PC-9 (cell line): ENCODE results near the gene TMEM107. TPM values are rescaled to one million over a fixed set of nuclear protein-coding genes. Genes with fewer than 3 reads are reported as not detected.

Source experiments
- BruUV-seq: library from RNA; stranded (reverse); fragments of 400-500 nt; replicated peaks from 2 replicates; lab custom pipeline; 2021; lab: Mats Ljungman, UMichigan
- CTCF ChIA-PET: fragments of 300-600 bp; sonication (Branson Sonifier 250); formaldehyde crosslinking; loops from one replicate; lab custom pipeline; 2022; ENCODE audit warnings: antibody characterized with exemption; lab: Charles Lee
- POLR2A ChIA-PET: fragments of 300-600 bp; sonication (Branson Sonifier 250); formaldehyde crosslinking; loops from one replicate; lab custom pipeline; 2022; ENCODE audit warnings: antibody characterized with exemption; ENCODE audit not compliant: unreplicated experiment; lab: Charles Lee
- DNase-seq, 2 experiments: peaks; one replicate each; pipeline versions ENCODE4 v3.0.0 to v3.0.0-alpha.2; 2015 to 2022; ENCODE audit warnings: mixed read lengths in 1 of 2
- H2AFZ ChIP-seq: fragments of 200-600 bp; sonication (generic); 2 replicates; pipeline ENCODE4 v1.8.1; 2017; ENCODE audit warnings: antibody characterized with exemption
- H3F3A ChIP-seq: fragments of 200-600 bp; sonication (generic); 2 replicates; pipeline ENCODE4 v1.8.1; 2017; ENCODE audit warnings: antibody characterized with exemption, mild to moderate bottlenecking, low read depth; ENCODE audit not compliant: insufficient read depth
- H3K27ac ChIP-seq: fragments of 200-600 bp; sonication (generic); 2 replicates; pipeline ENCODE4 v1.6.1; 2016; ENCODE audit warnings: mixed run types
- H3K27me3 ChIP-seq: fragments of 200-600 bp; sonication (generic); 2 replicates; pipeline ENCODE4 v1.6.1; 2016; ENCODE audit warnings: low read depth, mixed run types; ENCODE audit not compliant: insufficient read depth
- H3K36me3 ChIP-seq: fragments of 200-600 bp; sonication (generic); 2 replicates; pipeline ENCODE4 v1.6.1; 2016; ENCODE audit warnings: low read depth, mixed run types
- H3K4me1 ChIP-seq: fragments of 200-600 bp; sonication (generic); replicated peaks from 2 replicates; pipeline ENCODE4 v1.6.1; 2016; ENCODE audit warnings: mixed run types; ENCODE audit not compliant: insufficient read depth
- H3K4me2 ChIP-seq: fragments of 200-600 bp; sonication (generic); 2 replicates; pipeline ENCODE4 v1.6.1; 2017; ENCODE audit warnings: mixed run types
- H3K4me3 ChIP-seq: fragments of 200-600 bp; sonication (generic); 2 replicates; pipeline ENCODE4 v1.6.1; 2016; ENCODE audit warnings: mixed run types
- H3K79me2 ChIP-seq: fragments of 200-600 bp; sonication (generic); 2 replicates; pipeline ENCODE4 v1.6.1; 2017; ENCODE audit warnings: low read depth, mixed run types
- H3K9me2 ChIP-seq: fragments of 200-600 bp; sonication (generic); 2 replicates; pipeline ENCODE4 v1.8.1; 2017; ENCODE audit warnings: mild to moderate bottlenecking; ENCODE audit not compliant: insufficient read depth
- H3K9me3 ChIP-seq: fragments of 200-600 bp; sonication (generic); 2 replicates; pipeline ENCODE4 v1.8.1; 2016; ENCODE audit warnings: low read depth; ENCODE audit not compliant: insufficient read depth
- H4K20me1 ChIP-seq: fragments of 200-600 bp; sonication (generic); 2 replicates; pipeline ENCODE4 v1.8.1; 2017; ENCODE audit not compliant: insufficient read depth
- EZH2 ChIP-seq: fragments of 200-600 bp; sonication (generic); IDR thresholded peaks from 2 replicates; pipeline ENCODE4 v1.8.0; 2017; ENCODE audit warnings: antibody characterized with exemption, low read depth
- intact Hi-C: fragments of 100-400 bp; cut with micrococcal nuclease; formaldehyde crosslinking; loops from one replicate; pipeline ENCODE4 v1.10.0; 2022; ENCODE audit not compliant: unreplicated experiment
- total RNA-seq: library from RNA; stranded (reverse); gene quantifications from 2 replicates; pipeline ENCODE4 v1.2.3, GENCODE V29; 2021
- TF ChIP-seq, protein P1 (sequence below): fragments of 200-600 bp; sonication (generic); conservative IDR thresholded peaks from 2 replicates; pipeline ENCODE4 v1.6.1; 2017; ENCODE audit warnings: mixed run types, antibody characterized with exemption, mild to moderate bottlenecking, moderate library complexity

TMEM107 gene
- total RNA-seq, 1 experiment from 2014 or later = 59.1 TPM

DNA sequence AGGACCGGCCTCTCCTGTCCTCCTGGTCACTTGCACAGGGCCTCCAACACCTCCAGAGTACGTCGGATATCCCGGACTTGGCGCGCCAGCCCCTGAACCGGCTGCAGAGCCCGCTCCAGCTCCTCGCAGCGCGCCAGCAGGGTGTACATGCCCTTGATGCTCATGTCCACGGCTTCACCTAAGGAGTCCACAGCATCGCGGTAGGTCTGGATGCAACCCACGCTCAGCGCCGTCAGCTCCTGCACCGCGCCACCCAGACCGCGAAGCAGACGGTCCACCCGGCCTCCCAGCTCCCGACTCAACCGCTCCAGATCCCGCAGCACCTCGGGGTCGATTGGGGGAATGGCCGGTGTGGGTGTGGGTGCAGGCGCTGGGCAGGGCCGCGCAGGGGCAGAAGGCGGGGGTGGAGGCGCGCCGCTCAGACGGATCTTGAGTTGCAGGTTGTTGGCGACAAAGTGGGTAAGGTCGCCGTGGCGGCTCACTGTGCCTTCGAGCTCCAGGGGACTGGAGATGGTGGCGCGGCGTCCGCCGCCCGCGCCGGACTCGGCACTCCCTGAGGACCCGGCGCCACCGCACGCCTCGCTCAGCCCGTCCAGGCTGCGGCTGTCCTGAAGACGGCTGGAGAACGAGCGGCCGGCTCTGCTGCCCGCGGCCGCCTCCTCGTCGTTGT lies 13.0 kb upstream of the TMEM107 start:
- Histone ChIP-seq H3K79me2 (peaks cover 11% of the 10 kb centered on the region), H3K4me1 (peaks cover 12% of the 10 kb centered on the region), H3K4me2 (peak overlapping the region; percentile 85), H3K9me2 (no peaks in the 10 kb centered on the region), H3K4me3 (peak overlapping the region; percentile 86), H3K27ac (no peak overlapping the region), H2AFZ (peak overlapping the region; percentile 86), H3K36me3 (no peaks in the 10 kb centered on the region), H3F3A (peaks cover 24% of the 10 kb centered on the region), H3K9me3 (no peaks in the 10 kb centered on the region), H4K20me1 (0 out of 2 replicates have a peak, but pooled peaks cover 3% of the 10 kb centered on the region), H3K27me3 (no peaks in the 10 kb centered on the region)
- DNase-seq = no peak
- no peak for TF ChIP-seq EZH2
- TF ChIP-seq, protein P1, sequence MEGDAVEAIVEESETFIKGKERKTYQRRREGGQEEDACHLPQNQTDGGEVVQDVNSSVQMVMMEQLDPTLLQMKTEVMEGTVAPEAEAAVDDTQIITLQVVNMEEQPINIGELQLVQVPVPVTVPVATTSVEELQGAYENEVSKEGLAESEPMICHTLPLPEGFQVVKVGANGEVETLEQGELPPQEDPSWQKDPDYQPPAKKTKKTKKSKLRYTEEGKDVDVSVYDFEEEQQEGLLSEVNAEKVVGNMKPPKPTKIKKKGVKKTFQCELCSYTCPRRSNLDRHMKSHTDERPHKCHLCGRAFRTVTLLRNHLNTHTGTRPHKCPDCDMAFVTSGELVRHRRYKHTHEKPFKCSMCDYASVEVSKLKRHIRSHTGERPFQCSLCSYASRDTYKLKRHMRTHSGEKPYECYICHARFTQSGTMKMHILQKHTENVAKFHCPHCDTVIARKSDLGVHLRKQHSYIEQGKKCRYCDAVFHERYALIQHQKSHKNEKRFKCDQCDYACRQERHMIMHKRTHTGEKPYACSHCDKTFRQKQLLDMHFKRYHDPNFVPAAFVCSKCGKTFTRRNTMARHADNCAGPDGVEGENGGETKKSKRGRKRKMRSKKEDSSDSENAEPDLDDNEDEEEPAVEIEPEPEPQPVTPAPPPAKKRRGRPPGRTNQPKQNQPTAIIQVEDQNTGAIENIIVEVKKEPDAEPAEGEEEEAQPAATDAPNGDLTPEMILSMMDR = no peak
- intact Hi-C loops = loop anchor here (10.0 kb wide), 1 partner anchor 196 kb away; the partner anchor contains the start of gene RPL26
- ChIA-PET CTCF (interaction anchor here (1.2 kb wide), 1 partner anchor 35 kb away, joined by 3 read pairs; no protein-coding TSS in a partner anchor), POLR2A (no interaction called here)
- BruUV-seq = no TSS peak

- Histone ChIP-seq H3K4me2 (peak overlapping the region; percentile 85), H3K27me3 (no peaks in the 10 kb centered on the region), H3K4me1 (peaks cover 12% of the 10 kb centered on the region), H3K36me3 (no peaks in the 10 kb centered on the region), H3K27ac (peak overlapping the region; percentile 86), H4K20me1 (0 out of 2 replicates have a peak, but pooled peaks cover 3% of the 10 kb centered on the region), H3K79me2 (peaks cover 11% of the 10 kb centered on the region), H2AFZ (no peak overlapping the region), H3K9me2 (no peaks in the 10 kb centered on the region), H3F3A (peaks cover 24% of the 10 kb centered on the region), H3K4me3 (peak overlapping the region; percentile 86), H3K9me3 (no peaks in the 10 kb centered on the region)
- BruUV-seq = no TSS peak
- ChIA-PET POLR2A (interaction anchor here (0.5 to 1.4 kb wide), 2 partner anchors 15 to 33 kb away, joined by 3 to 8 read pairs; no protein-coding TSS in a partner anchor), CTCF (interaction anchor here (0.8 to 1.2 kb wide), 3 partner anchors 36 to 195 kb away, joined by 3 to 4 read pairs (median 3); no protein-coding TSS in a partner anchor)
- DNase-seq = no peak
- intact Hi-C loops = loop anchor here (10.0 kb wide), 1 partner anchor 196 kb away; the partner anchor contains the start of gene RPL26
- TF ChIP-seq, protein P1 = no peak
- TF ChIP-seq EZH2 = no peak
These were observed 12.2 kb upstream of the TMEM107 start for GRCh38 chr17:8188263-8188839.

GRCh38 chr17:8187517-8188262 lies 11.5 kb upstream of the TMEM107 start:
- Histone ChIP-seq H3K27me3 (no peaks in the 10 kb centered on the region), H3K9me2 (no peaks in the 10 kb centered on the region), H4K20me1 (0 out of 2 replicates have a peak, but pooled peaks cover 3% of the 10 kb centered on the region), H3K4me3 (peak overlapping the region; percentile 86; the same call in 1 of the 2 replicates), H3K9me3 (no peaks in the 10 kb centered on the region), H3K79me2 (peaks cover 11% of the 10 kb centered on the region), H2AFZ (no peak overlapping the region), H3K36me3 (no peaks in the 10 kb centered on the region), H3K27ac (peak overlapping the region; percentile 86), H3K4me2 (peak overlapping the region; percentile 85), H3F3A (peaks cover 24% of the 10 kb centered on the region), H3K4me1 (peaks cover 12% of the 10 kb centered on the region)
- CTCF ChIA-PET = interaction anchor here (0.7 to 1.0 kb wide), 3 partner anchors 52 to 196 kb away, joined by 3 to 4 read pairs (median 3); no protein-coding TSS in a partner anchor
- intact Hi-C loops = loop anchor here (1.0 to 10.0 kb wide), 6 partner anchors 31 to 197 kb away; partner anchors contain the start of genes CTC1 and RPL26
- POLR2A ChIA-PET = interaction anchor here (0.5 to 1.4 kb wide), 6 partner anchors 14 to 197 kb away, joined by 3 to 8 read pairs (median 6); partner anchors contain the start of gene SLC25A35
- no peak for TF ChIP-seq EZH2
- TF ChIP-seq, protein P1 = no peak
- peak; percentile 94 to 95 for DNase-seq
- BruUV-seq = TSS peak; percentile 100
